Gastroesophageal sphincter (tissue), 3 donors: ENCODE results near the gene RAP2B.

ENCODE experiments used
- EP300 ChIP-seq: sonication (generic); formaldehyde crosslinking; IDR thresholded peaks from one replicate; pipeline ENCODE4 v1.6.1; 2017; ENCODE audit warnings: antibody characterized with exemption, mild to moderate bottlenecking
- POLR2AphosphoS5 ChIP-seq: sonication (generic); formaldehyde crosslinking; IDR thresholded peaks from one replicate; pipeline ENCODE4 v1.6.1; 2017; ENCODE audit warnings: antibody characterized with exemption
- TF ChIP-seq, protein P1 (sequence below), 4 experiments: fragments of 200-600 bp in 2 of 4; fragments of 450-650 bp in 2 of 4; sonication (generic) in 1 of 4; IDR thresholded peaks; one replicate each; pipeline ENCODE4 v1.5.1; 2017 to 2019; ENCODE audit warnings: antibody characterized with exemption in 4 of 4, mild to moderate bottlenecking in 2 of 4, moderate library complexity in 2 of 4

DNA sequence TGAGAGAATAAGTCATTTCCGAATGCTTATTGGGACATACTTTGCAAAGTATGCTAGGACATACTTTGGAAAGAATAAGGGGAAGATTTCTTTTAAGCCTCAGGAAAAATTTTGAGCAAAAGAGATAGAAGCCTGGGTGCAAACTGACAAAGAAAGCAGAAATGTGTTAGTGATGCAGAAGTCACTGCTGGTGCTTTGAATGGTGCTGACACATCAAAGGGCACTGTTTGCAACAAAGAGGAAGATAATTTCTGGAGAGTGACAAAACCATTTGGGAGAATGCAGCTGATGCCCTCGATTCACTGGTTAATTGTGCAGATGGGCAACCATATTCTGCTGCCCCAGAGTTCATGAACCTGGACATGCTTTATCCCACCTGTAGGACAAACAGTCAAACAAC lies 11.0 kb upstream of the RAP2B start:
- TF ChIP-seq, protein P1, sequence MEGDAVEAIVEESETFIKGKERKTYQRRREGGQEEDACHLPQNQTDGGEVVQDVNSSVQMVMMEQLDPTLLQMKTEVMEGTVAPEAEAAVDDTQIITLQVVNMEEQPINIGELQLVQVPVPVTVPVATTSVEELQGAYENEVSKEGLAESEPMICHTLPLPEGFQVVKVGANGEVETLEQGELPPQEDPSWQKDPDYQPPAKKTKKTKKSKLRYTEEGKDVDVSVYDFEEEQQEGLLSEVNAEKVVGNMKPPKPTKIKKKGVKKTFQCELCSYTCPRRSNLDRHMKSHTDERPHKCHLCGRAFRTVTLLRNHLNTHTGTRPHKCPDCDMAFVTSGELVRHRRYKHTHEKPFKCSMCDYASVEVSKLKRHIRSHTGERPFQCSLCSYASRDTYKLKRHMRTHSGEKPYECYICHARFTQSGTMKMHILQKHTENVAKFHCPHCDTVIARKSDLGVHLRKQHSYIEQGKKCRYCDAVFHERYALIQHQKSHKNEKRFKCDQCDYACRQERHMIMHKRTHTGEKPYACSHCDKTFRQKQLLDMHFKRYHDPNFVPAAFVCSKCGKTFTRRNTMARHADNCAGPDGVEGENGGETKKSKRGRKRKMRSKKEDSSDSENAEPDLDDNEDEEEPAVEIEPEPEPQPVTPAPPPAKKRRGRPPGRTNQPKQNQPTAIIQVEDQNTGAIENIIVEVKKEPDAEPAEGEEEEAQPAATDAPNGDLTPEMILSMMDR (IDR thresholded peaks at IDR 0.05) = no peak
- TF ChIP-seq POLR2AphosphoS5 = no peak
- no peak for TF ChIP-seq EP300
